Bronchial epithelial cell (primary cell): Measurements from ENCODE around the gene CPNE8. TPM values are rescaled to one million over a fixed set of nuclear protein-coding genes. Genes with fewer than 3 reads are reported as not detected.

Experiments
- DNase-seq: peaks from one replicate; pipeline ENCODE4 v3.0.0-alpha.2; 2010; ENCODE audit warnings: low read depth
- FAIRE-seq: peaks from 2 replicates; lab custom pipeline; 2011; peaks lifted over from hg19 to GRCh38; lab: Jason Lieb, UNC
- H3K27me3 ChIP-seq: 2 replicates; pipeline ENCODE4 v1.5.1; 2011; ENCODE audit warnings: low read length; ENCODE audit not compliant: control insufficient read depth, insufficient read depth
- H3K36me3 ChIP-seq: 2 replicates; pipeline ENCODE4 v1.5.1; 2011; ENCODE audit warnings: low read length; ENCODE audit not compliant: control insufficient read depth, insufficient read depth
- H3K4me3 ChIP-seq: 2 replicates; pipeline ENCODE4 v1.5.1; 2011; ENCODE audit warnings: mild to moderate bottlenecking, low read depth, low read length, control low read depth
- total RNA-seq: library from RNA; depleted of rRNA; stranded (reverse); fragments of >200 nt; gene quantifications from 2 replicates; pipeline ENCODE4 v1.2.1, GENCODE V29; 2014
- TF ChIP-seq, protein P1 (sequence below): IDR thresholded peaks from 2 replicates; pipeline ENCODE4 v1.5.1; 2011; ENCODE audit warnings: mild to moderate bottlenecking, moderate library complexity, low read length, control low read depth, inconsistent platforms; ENCODE audit not compliant: insufficient read depth, severe bottlenecking

CPNE8 gene
- total RNA-seq, 1 donor from 2014 or later = 7.1 TPM

- TF ChIP-seq, protein P1, sequence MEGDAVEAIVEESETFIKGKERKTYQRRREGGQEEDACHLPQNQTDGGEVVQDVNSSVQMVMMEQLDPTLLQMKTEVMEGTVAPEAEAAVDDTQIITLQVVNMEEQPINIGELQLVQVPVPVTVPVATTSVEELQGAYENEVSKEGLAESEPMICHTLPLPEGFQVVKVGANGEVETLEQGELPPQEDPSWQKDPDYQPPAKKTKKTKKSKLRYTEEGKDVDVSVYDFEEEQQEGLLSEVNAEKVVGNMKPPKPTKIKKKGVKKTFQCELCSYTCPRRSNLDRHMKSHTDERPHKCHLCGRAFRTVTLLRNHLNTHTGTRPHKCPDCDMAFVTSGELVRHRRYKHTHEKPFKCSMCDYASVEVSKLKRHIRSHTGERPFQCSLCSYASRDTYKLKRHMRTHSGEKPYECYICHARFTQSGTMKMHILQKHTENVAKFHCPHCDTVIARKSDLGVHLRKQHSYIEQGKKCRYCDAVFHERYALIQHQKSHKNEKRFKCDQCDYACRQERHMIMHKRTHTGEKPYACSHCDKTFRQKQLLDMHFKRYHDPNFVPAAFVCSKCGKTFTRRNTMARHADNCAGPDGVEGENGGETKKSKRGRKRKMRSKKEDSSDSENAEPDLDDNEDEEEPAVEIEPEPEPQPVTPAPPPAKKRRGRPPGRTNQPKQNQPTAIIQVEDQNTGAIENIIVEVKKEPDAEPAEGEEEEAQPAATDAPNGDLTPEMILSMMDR = no peak
- H3K36me3 ChIP-seq = no peaks in the 10 kb centered on the region
- H3K27me3 ChIP-seq = no peaks in the 10 kb centered on the region
- H3K4me3 ChIP-seq = no peak overlapping the region
- no peak for DNase-seq
- FAIRE-seq = no peak
Observed at GRCh38 chr12:38932320-38932719, 26.9 kb upstream of the CPNE8 start.

- no peaks in the 10 kb centered on the region for H3K27me3 ChIP-seq
- FAIRE-seq (no peak), DNase-seq (peak; percentile 1)
- TF ChIP-seq, protein P1 = no peak
- no peak overlapping the region for H3K4me3 ChIP-seq
- H3K36me3 ChIP-seq = no peaks in the 10 kb centered on the region
Observed at GRCh38 chr12:38931461-38931860, 26.1 kb upstream of the CPNE8 start.

- no peak for FAIRE-seq
- TF ChIP-seq, protein P1 = no peak
- peak; percentile 67 for DNase-seq
- Histone ChIP-seq H3K36me3 (no peaks in the 10 kb centered on the region), H3K27me3 (no peaks in the 10 kb centered on the region), H3K4me3 (no peak overlapping the region)
Observed at GRCh38 chr12:38930990-38931389, 25.6 kb upstream of the CPNE8 start.

GRCh38 chr12:38926501-38926900 is 21.1 kb upstream of the CPNE8 start:
- no peaks in the 10 kb centered on the region for H3K27me3 ChIP-seq
- H3K4me3 ChIP-seq = no peak overlapping the region
- DNase-seq = no peak
- no peaks in the 10 kb centered on the region for H3K36me3 ChIP-seq
- FAIRE-seq = no peak
- TF ChIP-seq, protein P1 = no peak

- no peaks in the 10 kb centered on the region for H3K36me3 ChIP-seq
- TF ChIP-seq, protein P1 = peak; percentile 64
- DNase-seq (peak; percentile 80), FAIRE-seq (no peak)
- H3K27me3 ChIP-seq = no peaks in the 10 kb centered on the region
- H3K4me3 ChIP-seq = no peak overlapping the region
Observed at GRCh38 chr12:38921025-38921677, 15.8 kb upstream of the CPNE8 start.

DNA sequence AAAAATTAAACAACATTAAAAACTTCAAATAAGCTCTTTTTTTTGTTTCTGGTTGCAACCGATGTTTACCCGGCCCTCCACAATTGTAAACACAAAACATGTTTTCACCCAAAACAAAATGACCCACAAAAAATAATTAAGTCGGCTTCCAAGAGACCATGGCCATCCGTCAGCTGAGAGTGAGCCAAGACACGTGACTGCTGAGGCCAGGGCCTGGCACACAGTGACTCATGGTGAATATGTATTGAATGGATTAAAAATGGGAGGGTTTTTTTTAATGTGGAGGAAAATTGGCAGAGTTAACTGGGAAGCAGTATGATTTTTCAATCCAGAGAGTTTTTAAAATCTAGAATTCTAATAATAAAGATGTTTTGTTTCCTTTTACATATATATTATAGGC is 13.8 kb upstream of the CPNE8 start:
- no peak for FAIRE-seq

More for the DNA sequence above, 13.8 kb upstream of the CPNE8 start:
- peak; percentile 70 for DNase-seq
- no peaks in the 10 kb centered on the region for H3K27me3 ChIP-seq
- TF ChIP-seq, protein P1 = no peak
- no peaks in the 10 kb centered on the region for H3K36me3 ChIP-seq
- H3K4me3 ChIP-seq = no peak overlapping the region
